ENCODE results near the gene PTPRK.

- TF ChIP-seq CTCF (optimal IDR thresholded peaks at IDR 0.05 in 1 of 3, IDR thresholded peaks at IDR 0.05 in 1 of 3, conservative IDR thresholded peaks at IDR 0.05 in 1 of 3; ENCODE audit: extremely low read depth in 1 of 3, insufficient read depth in 2 of 3, low read length in 3 of 3) = no peak
- no peak for TF ChIP-seq EZH2 (IDR thresholded peaks at IDR 0.05; ENCODE audit: low read length)
Measured at GRCh38 chr6:128144320-128144719, 376.1 kb downstream of the PTPRK start.

Data from keratinocyte (primary cell).